Hepatocyte (in vitro differentiated cells): ENCODE measurements around the gene UROC1. TPM values are rescaled to one million over a fixed set of nuclear protein-coding genes. Genes with fewer than 3 reads are reported as not detected.

Experiments used
- DNase-seq: peaks from one replicate; pipeline ENCODE4 v3.0.0-alpha.2; 2016; ENCODE audit warnings: low spot score
- H2AFZ ChIP-seq: fragments of 200-600 bp; sonication (generic); 2 replicates; pipeline ENCODE4 v1.6.0; 2016; ENCODE audit warnings: antibody characterized with exemption, mild to moderate bottlenecking
- H3K27ac ChIP-seq: fragments of 200-600 bp; sonication (generic); 2 replicates; pipeline ENCODE4 v1.5.1; 2016; ENCODE audit warnings: mild to moderate bottlenecking
- H3K27me3 ChIP-seq: fragments of 200-600 bp; sonication (generic); 2 replicates; pipeline ENCODE4 v1.6.1; 2016
- H3K36me3 ChIP-seq: fragments of 200-600 bp; sonication (generic); replicated peaks from 2 replicates; pipeline ENCODE4 v1.5.1; 2016; ENCODE audit warnings: low read depth; ENCODE audit not compliant: insufficient read depth
- H3K4me1 ChIP-seq: fragments of 200-600 bp; sonication (generic); 2 replicates; pipeline ENCODE4 v1.5.1; 2016; ENCODE audit warnings: mild to moderate bottlenecking, moderate library complexity; ENCODE audit not compliant: insufficient read depth
- H3K4me2 ChIP-seq: fragments of 200-600 bp; sonication (generic); 2 replicates; pipeline ENCODE4 v1.6.0; 2016
- H3K4me3 ChIP-seq: fragments of 200-600 bp; sonication (generic); 2 replicates; pipeline ENCODE4 v1.5.1; 2016; ENCODE audit warnings: mild to moderate bottlenecking
- H3K79me2 ChIP-seq: fragments of 200-600 bp; sonication (generic); 2 replicates; pipeline ENCODE4 v1.6.0; 2017; ENCODE audit warnings: mild to moderate bottlenecking
- H3K9me2 ChIP-seq: fragments of 200-600 bp; sonication (generic); replicated peaks from 2 replicates; pipeline ENCODE4 v1.6.0; 2017; ENCODE audit warnings: mild to moderate bottlenecking; ENCODE audit not compliant: insufficient read depth
- H3K9me3 ChIP-seq: fragments of 200-600 bp; sonication (generic); 2 replicates; pipeline ENCODE4 v1.5.1; 2016; ENCODE audit warnings: low read depth, mild to moderate bottlenecking
- H4K20me1 ChIP-seq: fragments of 200-600 bp; sonication (generic); 2 replicates; pipeline ENCODE4 v1.6.0; 2016; ENCODE audit warnings: mild to moderate bottlenecking; ENCODE audit not compliant: insufficient read depth, poor library complexity, severe bottlenecking
- CTCF ChIP-seq: fragments of 200-600 bp; sonication (generic); IDR thresholded peaks from 2 replicates; pipeline ENCODE4 v1.5.1; 2016; ENCODE audit warnings: antibody characterized with exemption, mild to moderate bottlenecking; ENCODE audit not compliant: poor library complexity
- EZH2 ChIP-seq: fragments of 200-600 bp; sonication (generic); IDR thresholded peaks from 2 replicates; pipeline ENCODE4 v1.6.1; 2016; ENCODE audit warnings: antibody characterized with exemption, mild to moderate bottlenecking, borderline replicate concordance
- EZH2phosphoT487 ChIP-seq: fragments of 200-600 bp; sonication (generic); IDR thresholded peaks from one replicate; pipeline ENCODE4 v1.6.1; 2018; ENCODE audit warnings: antibody characterized with exemption, mild to moderate bottlenecking, low read depth, moderate library complexity; ENCODE audit not compliant: unreplicated experiment, severe bottlenecking
- WGBS: methylation state at CpG from one replicate; pipeline ENCODE4 v1.1.6; 2016; ENCODE audit warnings: low lambda C conversion rate; ENCODE audit errors: missing lambda C conversion rate; 5-methylcytosine and 5-hydroxymethylcytosine counted together
- polyA plus RNA-seq: library from polyadenylated mRNA; unstranded; fragments of >200 nt; fragmentation: Nextera tagmentation; extraction: Ambion mirVana; gene quantifications from 2 replicates; pipeline ENCODE4 v1.2.1, GENCODE V29; 2016
- total RNA-seq: library from RNA; depleted of rRNA; stranded (reverse); fragments of >200 nt; gene quantifications from 2 replicates; pipeline ENCODE4 v1.2.3, GENCODE V29; 2014

UROC1 gene
- total and polyA plus RNA-seq, 2 experiments from 2014 or later = 2.3 to 4.2 TPM

- H3K9me2 ChIP-seq = no peaks in the 10 kb centered on the region
- WGBS = 87% methylated on average over 18 of the region's 18 CpGs
- H3K9me3 ChIP-seq = no peaks in the 10 kb centered on the region
- no peaks in the 10 kb centered on the region for H3K36me3 ChIP-seq
- H4K20me1 ChIP-seq = no peaks in the 10 kb centered on the region
- no peak overlapping the region for H3K4me2 ChIP-seq
- no peak overlapping the region for H3K4me3 ChIP-seq
- H3K79me2 ChIP-seq = peaks cover 20% of the 10 kb centered on the region
- no peak for DNase-seq
- no peak overlapping the region for H2AFZ ChIP-seq
- peaks cover 29% of the 10 kb centered on the region for H3K4me1 ChIP-seq
- H3K27ac ChIP-seq = peak overlapping the region; percentile 84
- peaks cover 9% of the 10 kb centered on the region for H3K27me3 ChIP-seq
- TF ChIP-seq EZH2phosphoT487 = no peak
- TF ChIP-seq CTCF = no peak
- no peak for TF ChIP-seq EZH2
Observed at GRCh38 chr3:126530171-126531050, 12.8 kb upstream of the UROC1 start.

- peak overlapping the region; percentile 84 for H3K27ac ChIP-seq
- H3K9me3 ChIP-seq = no peaks in the 10 kb centered on the region
- H3K79me2 ChIP-seq = peaks cover 20% of the 10 kb centered on the region
- WGBS = 83% methylated on average over 7 of the region's 7 CpGs
- TF ChIP-seq CTCF (no peak), EZH2 (no peak)
- no peak overlapping the region for H3K4me3 ChIP-seq
- peak overlapping the region; percentile 43 for H3K4me2 ChIP-seq
- H2AFZ ChIP-seq = no peak overlapping the region
- H3K4me1 ChIP-seq = peaks cover 35% of the 10 kb centered on the region
- no peaks in the 10 kb centered on the region for H4K20me1 ChIP-seq
- DNase-seq = no peak
- no peaks in the 10 kb centered on the region for H3K9me2 ChIP-seq
- no peaks in the 10 kb centered on the region for H3K36me3 ChIP-seq
- peaks cover 9% of the 10 kb centered on the region for H3K27me3 ChIP-seq
Observed at GRCh38 chr3:126529585-126530170, 12.1 kb upstream of the UROC1 start.

- Histone ChIP-seq H3K79me2 (peaks cover 20% of the 10 kb centered on the region), H4K20me1 (no peaks in the 10 kb centered on the region), H3K9me3 (no peaks in the 10 kb centered on the region), H3K4me1 (peaks cover 39% of the 10 kb centered on the region), H3K9me2 (no peaks in the 10 kb centered on the region), H3K4me3 (no peak overlapping the region), H3K27me3 (peaks cover 13% of the 10 kb centered on the region), H3K36me3 (no peaks in the 10 kb centered on the region), H3K4me2 (peak overlapping the region; percentile 43), H3K27ac (peak overlapping the region; percentile 86), H2AFZ (no peak overlapping the region)
- 54% methylated on average over 14 of the region's 14 CpGs for WGBS
- DNase-seq = peak; percentile 89
- TF ChIP-seq CTCF = peak; percentile 43
- no peak for TF ChIP-seq EZH2phosphoT487
- no peak for TF ChIP-seq EZH2
Observed at GRCh38 chr3:126528800-126529541, 11.4 kb upstream of the UROC1 start.
